A549 (cell line): Measurements from ENCODE around the gene PPP1R14B.

Source experiments
- CBX8 ChIP-seq: fragments of 200-600 bp; sonication (generic); IDR thresholded peaks from 2 replicates; pipeline ENCODE4 v1.6.1; 2016
- CEBPB ChIP-seq, 2 experiments: fragments of >200 bp in 1 of 2; sonication (Bioruptor Twin) in 1 of 2; formaldehyde crosslinking in 1 of 2; IDR thresholded peaks; 2 replicates each; pipeline ENCODE4 v1.6.1; 2012 to 2016
- EP300 ChIP-seq, 2 experiments: fragments of >200 bp; sonication (Bioruptor Twin); formaldehyde crosslinking; IDR thresholded peaks; 2 replicates in 1 of 2; 3 replicates in 1 of 2; pipeline ENCODE4 v1.6.1; 2016 to 2017
- ESRRA ChIP-seq: fragments of 150-350 bp; IDR thresholded peaks from 2 replicates; pipeline ENCODE4 v1.6.1; 2014; ENCODE audit warnings: mild to moderate bottlenecking, low read length, borderline replicate concordance
- FOXS1 ChIP-seq: fragments of 250-450 bp; sonication (Bioruptor Pico); IDR thresholded peaks from 2 replicates; pipeline ENCODE4 v1.5.0; 2020; ENCODE audit warnings: mild to moderate bottlenecking, moderate library complexity
- MYC ChIP-seq: IDR thresholded peaks from 2 replicates; pipeline ENCODE4 v1.6.1; 2012; ENCODE audit warnings: mild to moderate bottlenecking, inconsistent platforms, low read length, improper control_type of control experiment, borderline replicate concordance
- POLR2A ChIP-seq: IDR thresholded peaks from 2 replicates; pipeline ENCODE4 v1.6.1; 2012; ENCODE audit warnings: mild to moderate bottlenecking, low read length
- RARB ChIP-seq: fragments of 250-450 bp; sonication (Bioruptor Pico); IDR thresholded peaks from 2 replicates; pipeline ENCODE4 v1.8.0; 2021; ENCODE audit warnings: mild to moderate bottlenecking, moderate library complexity
- SMC3 ChIP-seq: fragments of >200 bp; sonication (Bioruptor Twin); formaldehyde crosslinking; IDR thresholded peaks from 3 replicates; pipeline ENCODE4 v1.6.1; 2018; ENCODE audit warnings: inconsistent platforms
- TF ChIP-seq, protein P1 (sequence below): fragments of >200 bp; sonication (Bioruptor Twin); formaldehyde crosslinking; IDR thresholded peaks from 3 replicates; pipeline ENCODE4 v1.5.1; 2016
- TF ChIP-seq, protein P2 (sequence below): IDR thresholded peaks from 2 replicates; pipeline ENCODE4 v1.6.1; 2012
- TF ChIP-seq, protein P3 (sequence below): fragments of 450-650 bp; IDR thresholded peaks from 2 replicates; pipeline ENCODE4 v1.6.1; 2014; ENCODE audit warnings: antibody characterized with exemption
- TF ChIP-seq, protein P4 (sequence below): fragments of 150-350 bp; IDR thresholded peaks from 2 replicates; pipeline ENCODE4 v1.6.1; 2014; ENCODE audit warnings: low read depth, mild to moderate bottlenecking, low read length

DNA sequence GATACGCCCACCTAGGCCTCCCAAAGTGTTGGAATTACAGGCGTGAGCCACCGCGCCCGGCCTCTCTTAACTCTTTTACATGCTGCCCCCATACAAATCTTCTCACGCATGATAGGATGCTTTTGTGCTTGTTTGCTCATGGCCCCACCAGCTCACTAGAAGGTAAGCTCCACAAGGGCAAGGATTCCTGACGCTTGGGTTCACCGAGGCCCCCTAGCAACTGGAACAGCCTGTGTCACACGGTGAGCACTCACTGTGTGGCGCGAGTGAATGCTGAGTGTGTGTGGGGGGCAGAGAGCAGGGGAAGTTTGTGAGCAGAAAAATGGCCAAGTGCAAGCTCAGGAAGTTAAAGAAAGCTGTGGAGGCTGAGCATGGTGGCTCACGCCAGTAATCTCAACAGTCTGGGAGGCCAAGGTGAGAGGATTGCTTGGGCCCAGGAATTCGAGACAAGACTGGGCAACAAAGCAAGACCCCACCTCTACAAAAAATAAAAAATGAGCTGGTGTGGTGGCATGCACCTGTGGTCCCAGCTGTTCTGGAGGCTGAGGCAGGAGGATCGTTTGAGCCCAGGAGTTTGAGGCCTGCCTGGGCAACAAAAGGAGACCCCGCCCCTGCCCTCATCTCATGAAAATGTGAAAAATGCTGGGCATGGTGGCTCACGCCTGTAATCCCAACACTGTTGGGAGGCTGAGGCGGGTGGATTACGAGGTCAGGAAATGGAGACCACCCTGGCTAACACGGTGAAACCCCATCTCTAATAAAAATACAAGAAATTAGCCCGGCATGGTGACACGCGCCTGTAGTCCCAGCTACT, 35.4 kb upstream of the PPP1R14B start:
- TF ChIP-seq SMC3 (no peak), FOXS1 (no peak), MYC (no peak), POLR2A (no peak), EP300 (IDR thresholded peaks at IDR 0.05) (no peak), CBX8 (no peak), ESRRA (no peak), CEBPB (IDR thresholded peaks at IDR 0.05) (no peak), RARB (CRISPR knock-in tag) (no peak)
- TF ChIP-seq, protein P1, sequence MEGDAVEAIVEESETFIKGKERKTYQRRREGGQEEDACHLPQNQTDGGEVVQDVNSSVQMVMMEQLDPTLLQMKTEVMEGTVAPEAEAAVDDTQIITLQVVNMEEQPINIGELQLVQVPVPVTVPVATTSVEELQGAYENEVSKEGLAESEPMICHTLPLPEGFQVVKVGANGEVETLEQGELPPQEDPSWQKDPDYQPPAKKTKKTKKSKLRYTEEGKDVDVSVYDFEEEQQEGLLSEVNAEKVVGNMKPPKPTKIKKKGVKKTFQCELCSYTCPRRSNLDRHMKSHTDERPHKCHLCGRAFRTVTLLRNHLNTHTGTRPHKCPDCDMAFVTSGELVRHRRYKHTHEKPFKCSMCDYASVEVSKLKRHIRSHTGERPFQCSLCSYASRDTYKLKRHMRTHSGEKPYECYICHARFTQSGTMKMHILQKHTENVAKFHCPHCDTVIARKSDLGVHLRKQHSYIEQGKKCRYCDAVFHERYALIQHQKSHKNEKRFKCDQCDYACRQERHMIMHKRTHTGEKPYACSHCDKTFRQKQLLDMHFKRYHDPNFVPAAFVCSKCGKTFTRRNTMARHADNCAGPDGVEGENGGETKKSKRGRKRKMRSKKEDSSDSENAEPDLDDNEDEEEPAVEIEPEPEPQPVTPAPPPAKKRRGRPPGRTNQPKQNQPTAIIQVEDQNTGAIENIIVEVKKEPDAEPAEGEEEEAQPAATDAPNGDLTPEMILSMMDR = no peak
- TF ChIP-seq, protein P2, sequence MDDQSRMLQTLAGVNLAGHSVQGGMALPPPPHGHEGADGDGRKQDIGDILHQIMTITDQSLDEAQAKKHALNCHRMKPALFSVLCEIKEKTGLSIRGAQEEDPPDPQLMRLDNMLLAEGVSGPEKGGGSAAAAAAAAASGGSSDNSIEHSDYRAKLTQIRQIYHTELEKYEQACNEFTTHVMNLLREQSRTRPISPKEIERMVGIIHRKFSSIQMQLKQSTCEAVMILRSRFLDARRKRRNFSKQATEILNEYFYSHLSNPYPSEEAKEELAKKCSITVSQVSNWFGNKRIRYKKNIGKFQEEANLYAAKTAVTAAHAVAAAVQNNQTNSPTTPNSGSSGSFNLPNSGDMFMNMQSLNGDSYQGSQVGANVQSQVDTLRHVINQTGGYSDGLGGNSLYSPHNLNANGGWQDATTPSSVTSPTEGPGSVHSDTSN = no peak
- TF ChIP-seq, protein P3, sequence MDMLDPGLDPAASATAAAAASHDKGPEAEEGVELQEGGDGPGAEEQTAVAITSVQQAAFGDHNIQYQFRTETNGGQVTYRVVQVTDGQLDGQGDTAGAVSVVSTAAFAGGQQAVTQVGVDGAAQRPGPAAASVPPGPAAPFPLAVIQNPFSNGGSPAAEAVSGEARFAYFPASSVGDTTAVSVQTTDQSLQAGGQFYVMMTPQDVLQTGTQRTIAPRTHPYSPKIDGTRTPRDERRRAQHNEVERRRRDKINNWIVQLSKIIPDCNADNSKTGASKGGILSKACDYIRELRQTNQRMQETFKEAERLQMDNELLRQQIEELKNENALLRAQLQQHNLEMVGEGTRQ = no peak
- TF ChIP-seq, protein P4, sequence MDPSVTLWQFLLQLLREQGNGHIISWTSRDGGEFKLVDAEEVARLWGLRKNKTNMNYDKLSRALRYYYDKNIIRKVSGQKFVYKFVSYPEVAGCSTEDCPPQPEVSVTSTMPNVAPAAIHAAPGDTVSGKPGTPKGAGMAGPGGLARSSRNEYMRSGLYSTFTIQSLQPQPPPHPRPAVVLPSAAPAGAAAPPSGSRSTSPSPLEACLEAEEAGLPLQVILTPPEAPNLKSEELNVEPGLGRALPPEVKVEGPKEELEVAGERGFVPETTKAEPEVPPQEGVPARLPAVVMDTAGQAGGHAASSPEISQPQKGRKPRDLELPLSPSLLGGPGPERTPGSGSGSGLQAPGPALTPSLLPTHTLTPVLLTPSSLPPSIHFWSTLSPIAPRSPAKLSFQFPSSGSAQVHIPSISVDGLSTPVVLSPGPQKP = no peak
